K562 (cell line): Measurements from ENCODE around the gene LCLAT1. TPM values are rescaled to one million over a fixed set of nuclear protein-coding genes. Genes with fewer than 3 reads are reported as not detected.

Source experiments
- E2F4 ChIP-seq: sonication (generic); formaldehyde crosslinking; IDR thresholded peaks from 2 replicates; pipeline ENCODE4 v1.8.0; 2022; ENCODE audit warnings: mild to moderate bottlenecking, low read depth, missing genetic modification reagents
- E2F8 ChIP-seq: fragments of 450-650 bp; IDR thresholded peaks from 2 replicates; pipeline ENCODE4 v1.7.1; 2018; ENCODE audit warnings: mild to moderate bottlenecking, low read depth; ENCODE audit not compliant: partially characterized antibody
- ELF2 ChIP-seq: fragments of 250-450 bp; sonication (Bioruptor Pico); IDR thresholded peaks from 2 replicates; pipeline ENCODE4 v1.5.0; 2021; ENCODE audit warnings: mild to moderate bottlenecking
- HDAC2 ChIP-seq: fragments of 450-650 bp; IDR thresholded peaks from 2 replicates; pipeline ENCODE4 v1.6.1; 2016; ENCODE audit warnings: mild to moderate bottlenecking
- HDAC6 ChIP-seq: IDR thresholded peaks from 2 replicates; pipeline ENCODE4 v1.6.1; 2012; ENCODE audit warnings: low read depth, mild to moderate bottlenecking, control low read depth, inconsistent platforms, low read length, moderate library complexity
- MXI1 ChIP-seq: IDR thresholded peaks from 2 replicates; pipeline ENCODE4 v1.6.1; 2011; ENCODE audit warnings: low read depth, mild to moderate bottlenecking, improper control_type of control experiment, low read length
- PRMT5 ChIP-seq: sonication (generic); formaldehyde crosslinking; IDR thresholded peaks from 2 replicates; pipeline ENCODE4 v1.5.0; 2020; ENCODE audit warnings: missing genetic modification reagents
- RERE ChIP-seq: sonication (generic); formaldehyde crosslinking; IDR thresholded peaks from 2 replicates; pipeline ENCODE4 v1.8.0; 2023; ENCODE audit warnings: missing genetic modification reagents, mild to moderate bottlenecking, borderline replicate concordance
- STAT5A ChIP-seq: IDR thresholded peaks from 2 replicates; pipeline ENCODE4 v1.6.1; 2012; ENCODE audit warnings: low read length, inconsistent platforms, borderline replicate concordance
- TCFL5 ChIP-seq: fragments of 250-450 bp; sonication (Bioruptor Pico); conservative IDR thresholded peaks from 2 replicates; pipeline ENCODE4 v1.6.1; 2021; ENCODE audit warnings: mild to moderate bottlenecking, moderate library complexity, matching md5 sums
- ZBTB11 ChIP-seq, 3 experiments: fragments of 200-800 bp in 1 of 3; fragments of 250-450 bp in 1 of 3; fragments of 450-650 bp in 1 of 3; sonication (Bioruptor Pico) in 1 of 3; sonication (Bioruptor generic) in 1 of 3; formaldehyde crosslinking in 1 of 3; IDR thresholded peaks; 2 replicates each; pipeline versions ENCODE4 v1.6.1 to v1.8.0; 2016 to 2022; ENCODE audit warnings: mild to moderate bottlenecking in 2 of 3, missing genetic modification characterization in 2 of 3, missing compliant biosample characterization in 1 of 3, moderate library complexity in 1 of 3
- ZNF431 ChIP-seq: sonication (generic); formaldehyde crosslinking; IDR thresholded peaks from 2 replicates; pipeline ENCODE4 v1.8.0; 2022; ENCODE audit warnings: mild to moderate bottlenecking, missing genetic modification reagents
- ZNF436 ChIP-seq: fragments of 250-450, 450-650 bp; sonication (Bioruptor Pico); formaldehyde crosslinking; IDR thresholded peaks from 2 replicates; pipeline ENCODE4 v1.7.0; 2020; ENCODE audit warnings: mild to moderate bottlenecking
- polyA plus RNA-seq, 8 experiments: library from polyadenylated mRNA; depleted of rRNA in 4 of 8; stranded (reverse) in 5 of 8; unstranded in 3 of 8; fragments of >200 nt; fragmentation: Nextera tagmentation in 2 of 8; fragmentation: Illumina TruSeq in 1 of 8; extraction: Ambion mirVana in 2 of 8; extraction: Trizol in 1 of 8; gene quantifications; 2 replicates each; pipeline versions ENCODE4 v1.2.1 to v1.2.3, GENCODE V29; 2011 to 2014; ENCODE audit warnings: inconsistent platforms in 1 of 8, missing spikeins in 1 of 8
- total RNA-seq, 7 experiments: library from RNA; depleted of rRNA in 6 of 7; stranded (reverse); fragments of >200 nt in 6 of 7; fragmentation: Illumina TruSeq in 2 of 7; extraction: Trizol in 2 of 7; gene quantifications; 2 replicates each; pipeline versions ENCODE4 v1.2.1 to v1.2.3, GENCODE V29; 2011 to 2021; ENCODE audit warnings: low replicate concordance in 1 of 7

Gene LCLAT1
- total and polyA plus RNA-seq, 9 of the 15 experiments (the other 6 are each of a cell fraction or from before 2014, with no cell fraction given) = 8.9 to 63.3 (median 25.4) TPM

GRCh38 chr2:30447149-30448045 lies at the start of gene LCLAT1 (continued):
- TF ChIP-seq RERE (CRISPR knock-in tag) (no peak), MXI1 (no peak), E2F4 (CRISPR knock-in tag) (no peak), HDAC6 (no peak), ZBTB11 (CRISPR knock-in tag; IDR thresholded peaks at IDR 0.05) (peak in 1 of 3 experiments; percentile 44; a peak in 1 of 6 replicates), E2F8 (peak; percentile 63), ZNF431 (peak; percentile 89), HDAC2 (no peak), PRMT5 (CRISPR knock-in tag) (no peak), STAT5A (no peak), ZNF436 (CRISPR knock-in tag) (no peak), ELF2 (no peak), TCFL5 (CRISPR knock-in tag) (no peak)
